NK-92 (cell line): ENCODE measurements around the gene LRRC53.

Source experiments
- DNase-seq: peaks from one replicate; lab custom pipeline; 2025; ENCODE audit not compliant: unreplicated experiment; lab: John Stamatoyannopoulos, UW

The LRRC53 gene

GRCh38 chr1:74504125-74504932 is 8.1 kb downstream of the LRRC53 start:
- no peak for DNase-seq

- no peak for DNase-seq
Measured at GRCh38 chr1:74502858-74503257, 9.6 kb downstream of the LRRC53 start.

GRCh38 chr1:74502432-74502831 is 10.0 kb downstream of the LRRC53 start:
- DNase-seq, result no peak

GRCh38 chr1:74498901-74499300 is 13.5 kb downstream of the LRRC53 start:
- no peak for DNase-seq

GRCh38 chr1:74496669-74497068 is 15.7 kb downstream of the LRRC53 start:
- DNase-seq, result no peak

GRCh38 chr1:74486036-74486435 is 26.4 kb downstream of the LRRC53 start:
- DNase-seq, result no peak

- DNase-seq, result no peak
Measured at GRCh38 chr1:74485622-74486021, 26.8 kb downstream of the LRRC53 start.

GRCh38 chr1:74481607-74482006 is 30.8 kb downstream of the LRRC53 start:
- DNase-seq, result no peak

GRCh38 chr1:74480068-74480467 is 32.3 kb downstream of the LRRC53 start:
- no peak for DNase-seq

GRCh38 chr1:74478979-74479378 is 33.4 kb downstream of the LRRC53 start:
- no peak for DNase-seq

- DNase-seq, result no peak
Measured at GRCh38 chr1:74474585-74474984, 37.8 kb downstream of the LRRC53 start.

GRCh38 chr1:74471470-74471869 is 40.9 kb downstream of the LRRC53 start:
- DNase-seq, result no peak

GRCh38 chr1:74470936-74471335 is 41.5 kb downstream of the LRRC53 start:
- DNase-seq, result no peak

GRCh38 chr1:74470251-74470650 is 42.2 kb downstream of the LRRC53 start:
- DNase-seq, result no peak

GRCh38 chr1:74468982-74469603 is 43.3 kb downstream of the LRRC53 start:
- no peak for DNase-seq

GRCh38 chr1:74467786-74468377 is 44.5 kb downstream of the LRRC53 start:
- DNase-seq, result no peak

- DNase-seq, result no peak
Measured at GRCh38 chr1:74465193-74465681, 47.2 kb downstream of the LRRC53 start.

GRCh38 chr1:74464037-74464436 is 48.4 kb downstream of the LRRC53 start:
- no peak for DNase-seq

GRCh38 chr1:74463333-74463988 is 49.0 kb downstream of the LRRC53 start:
- no peak for DNase-seq

- no peak for DNase-seq
Measured at GRCh38 chr1:74457253-74457652, 55.2 kb downstream of the LRRC53 start.

GRCh38 chr1:74455390-74455789 is 57.0 kb downstream of the LRRC53 start:
- DNase-seq, result no peak

- no peak for DNase-seq
Measured at GRCh38 chr1:74453277-74453676, 59.1 kb downstream of the LRRC53 start.
